H1 (cell line): ENCODE measurements around the gene DOHH. TPM values are rescaled to one million over a fixed set of nuclear protein-coding genes. Genes with fewer than 3 reads are reported as not detected.

ENCODE experiments used
- GTF2F1 ChIP-seq: IDR thresholded peaks from 2 replicates; pipeline ENCODE4 v1.6.1; 2012; ENCODE audit warnings: low read depth, low read length, improper control_type of control experiment, borderline replicate concordance
- JUN ChIP-seq: IDR thresholded peaks from 2 replicates; pipeline ENCODE4 v1.6.1; 2011; ENCODE audit warnings: low read depth, mild to moderate bottlenecking, improper control_type of control experiment, low read length
- POLR2A ChIP-seq, 2 experiments: IDR thresholded peaks; 1 replicate in 1 of 2; 2 replicates in 1 of 2; pipeline ENCODE4 v1.6.1; 2011; ENCODE audit warnings: low read depth in 2 of 2, low read length in 2 of 2, mild to moderate bottlenecking in 2 of 2; ENCODE audit errors: control extremely low read depth in 1 of 2
- RBBP5 ChIP-seq: IDR thresholded peaks from 2 replicates; pipeline ENCODE4 v1.7.1; 2012; ENCODE audit warnings: low read depth, mild to moderate bottlenecking, inconsistent platforms, low read length, moderate library complexity, borderline replicate concordance
- RNF2 ChIP-seq: fragments of 200-900, 300-1000 bp; sonication (generic); IDR thresholded peaks from 2 replicates; pipeline ENCODE4 v1.7.1; 2016; ENCODE audit warnings: borderline replicate concordance, low read depth, mild to moderate bottlenecking, antibody characterized with exemption, low read length; ENCODE audit not compliant: poor library complexity, severe bottlenecking; ENCODE audit errors: missing control alignments
- SIX5 ChIP-seq: IDR thresholded peaks from 2 replicates; pipeline ENCODE4 v1.6.1; 2011; ENCODE audit warnings: mild to moderate bottlenecking, low read depth, low read length
- ZNF274 ChIP-seq: IDR thresholded peaks from 2 replicates; pipeline ENCODE4 v1.7.0; 2012; ENCODE audit warnings: low read length, borderline replicate concordance; ENCODE audit errors: extremely low read depth
- polyA plus RNA-seq, 7 experiments: library from polyadenylated mRNA; depleted of rRNA in 3 of 7; stranded (reverse) in 5 of 7; unstranded in 2 of 7; fragments of >200 nt in 5 of 7; fragments of 200-250 nt in 2 of 7; gene quantifications; 1 replicate in 5 of 7; 2 replicates in 1 of 7; 4 replicates in 1 of 7; pipeline versions ENCODE4 v1.2.1 to v1.2.3, GENCODE V29; 2011 to 2013; ENCODE audit warnings: missing spikeins in 2 of 7, mixed read lengths in 2 of 7
- total RNA-seq: library from RNA; stranded (reverse); fragmentation: NEBNext Ultra II Directional; extraction: Animal tissue kit (Norgen Biotek cat#: 25700); gene quantifications from 2 replicates; pipeline ENCODE4 v1.2.1, GENCODE V29; 2021
- TF ChIP-seq, protein P1 (sequence below): fragments of 300-600 bp; sonication (generic); IDR thresholded peaks from 2 replicates; pipeline ENCODE4 v1.7.1; 2012; ENCODE audit warnings: low read length, moderate library complexity, mild to moderate bottlenecking, inconsistent platforms; ENCODE audit not compliant: insufficient replicate concordance
- TF ChIP-seq, protein P2 (sequence below): IDR thresholded peaks from 2 replicates; pipeline ENCODE4 v1.6.1; 2011; ENCODE audit warnings: low read length, improper control_type of control experiment

The DOHH gene
- total and polyA plus RNA-seq, 2 of the 8 experiments (the other 6 are each of a cell fraction or from before 2014, with no cell fraction given): 7.3 to 17.7 TPM

DNA sequence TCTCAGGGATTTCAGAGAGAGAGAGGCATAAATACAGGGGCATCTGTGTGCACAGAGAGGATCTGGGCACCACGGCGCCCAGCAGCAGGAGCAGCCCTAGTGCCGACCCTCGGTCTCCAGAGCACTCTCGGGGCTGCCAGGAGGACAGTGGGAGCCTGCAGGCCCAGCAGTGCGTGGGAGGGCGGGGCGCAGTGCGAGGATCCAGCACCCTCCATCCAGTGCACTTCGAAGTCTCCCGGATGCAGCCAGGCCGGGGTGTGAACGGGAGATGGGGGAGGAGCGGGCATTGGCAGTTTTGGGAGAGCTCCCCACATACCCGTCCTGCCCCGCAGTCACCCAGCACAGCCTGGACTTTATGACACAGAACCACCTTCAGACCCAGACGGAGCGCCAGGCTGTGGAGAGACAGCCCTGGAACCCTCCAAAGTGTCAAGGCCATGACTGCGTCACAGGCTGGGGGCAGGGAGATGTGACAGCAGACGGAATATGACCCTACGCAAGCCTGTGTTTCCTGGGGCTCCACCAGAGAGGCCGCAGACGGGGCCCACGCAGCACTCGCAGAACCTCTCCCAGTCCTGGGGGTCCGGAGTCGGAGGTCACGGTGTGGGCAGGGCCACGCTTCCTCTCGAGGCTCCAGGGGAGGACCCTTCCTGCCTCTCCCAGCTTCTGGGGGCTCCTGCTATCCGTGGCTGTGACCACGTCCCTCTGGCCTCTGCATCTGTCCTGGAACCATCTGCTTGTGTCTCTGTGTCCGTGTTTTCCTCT, 23.8 kb upstream of the DOHH start (continued):
- TF ChIP-seq, protein P1, sequence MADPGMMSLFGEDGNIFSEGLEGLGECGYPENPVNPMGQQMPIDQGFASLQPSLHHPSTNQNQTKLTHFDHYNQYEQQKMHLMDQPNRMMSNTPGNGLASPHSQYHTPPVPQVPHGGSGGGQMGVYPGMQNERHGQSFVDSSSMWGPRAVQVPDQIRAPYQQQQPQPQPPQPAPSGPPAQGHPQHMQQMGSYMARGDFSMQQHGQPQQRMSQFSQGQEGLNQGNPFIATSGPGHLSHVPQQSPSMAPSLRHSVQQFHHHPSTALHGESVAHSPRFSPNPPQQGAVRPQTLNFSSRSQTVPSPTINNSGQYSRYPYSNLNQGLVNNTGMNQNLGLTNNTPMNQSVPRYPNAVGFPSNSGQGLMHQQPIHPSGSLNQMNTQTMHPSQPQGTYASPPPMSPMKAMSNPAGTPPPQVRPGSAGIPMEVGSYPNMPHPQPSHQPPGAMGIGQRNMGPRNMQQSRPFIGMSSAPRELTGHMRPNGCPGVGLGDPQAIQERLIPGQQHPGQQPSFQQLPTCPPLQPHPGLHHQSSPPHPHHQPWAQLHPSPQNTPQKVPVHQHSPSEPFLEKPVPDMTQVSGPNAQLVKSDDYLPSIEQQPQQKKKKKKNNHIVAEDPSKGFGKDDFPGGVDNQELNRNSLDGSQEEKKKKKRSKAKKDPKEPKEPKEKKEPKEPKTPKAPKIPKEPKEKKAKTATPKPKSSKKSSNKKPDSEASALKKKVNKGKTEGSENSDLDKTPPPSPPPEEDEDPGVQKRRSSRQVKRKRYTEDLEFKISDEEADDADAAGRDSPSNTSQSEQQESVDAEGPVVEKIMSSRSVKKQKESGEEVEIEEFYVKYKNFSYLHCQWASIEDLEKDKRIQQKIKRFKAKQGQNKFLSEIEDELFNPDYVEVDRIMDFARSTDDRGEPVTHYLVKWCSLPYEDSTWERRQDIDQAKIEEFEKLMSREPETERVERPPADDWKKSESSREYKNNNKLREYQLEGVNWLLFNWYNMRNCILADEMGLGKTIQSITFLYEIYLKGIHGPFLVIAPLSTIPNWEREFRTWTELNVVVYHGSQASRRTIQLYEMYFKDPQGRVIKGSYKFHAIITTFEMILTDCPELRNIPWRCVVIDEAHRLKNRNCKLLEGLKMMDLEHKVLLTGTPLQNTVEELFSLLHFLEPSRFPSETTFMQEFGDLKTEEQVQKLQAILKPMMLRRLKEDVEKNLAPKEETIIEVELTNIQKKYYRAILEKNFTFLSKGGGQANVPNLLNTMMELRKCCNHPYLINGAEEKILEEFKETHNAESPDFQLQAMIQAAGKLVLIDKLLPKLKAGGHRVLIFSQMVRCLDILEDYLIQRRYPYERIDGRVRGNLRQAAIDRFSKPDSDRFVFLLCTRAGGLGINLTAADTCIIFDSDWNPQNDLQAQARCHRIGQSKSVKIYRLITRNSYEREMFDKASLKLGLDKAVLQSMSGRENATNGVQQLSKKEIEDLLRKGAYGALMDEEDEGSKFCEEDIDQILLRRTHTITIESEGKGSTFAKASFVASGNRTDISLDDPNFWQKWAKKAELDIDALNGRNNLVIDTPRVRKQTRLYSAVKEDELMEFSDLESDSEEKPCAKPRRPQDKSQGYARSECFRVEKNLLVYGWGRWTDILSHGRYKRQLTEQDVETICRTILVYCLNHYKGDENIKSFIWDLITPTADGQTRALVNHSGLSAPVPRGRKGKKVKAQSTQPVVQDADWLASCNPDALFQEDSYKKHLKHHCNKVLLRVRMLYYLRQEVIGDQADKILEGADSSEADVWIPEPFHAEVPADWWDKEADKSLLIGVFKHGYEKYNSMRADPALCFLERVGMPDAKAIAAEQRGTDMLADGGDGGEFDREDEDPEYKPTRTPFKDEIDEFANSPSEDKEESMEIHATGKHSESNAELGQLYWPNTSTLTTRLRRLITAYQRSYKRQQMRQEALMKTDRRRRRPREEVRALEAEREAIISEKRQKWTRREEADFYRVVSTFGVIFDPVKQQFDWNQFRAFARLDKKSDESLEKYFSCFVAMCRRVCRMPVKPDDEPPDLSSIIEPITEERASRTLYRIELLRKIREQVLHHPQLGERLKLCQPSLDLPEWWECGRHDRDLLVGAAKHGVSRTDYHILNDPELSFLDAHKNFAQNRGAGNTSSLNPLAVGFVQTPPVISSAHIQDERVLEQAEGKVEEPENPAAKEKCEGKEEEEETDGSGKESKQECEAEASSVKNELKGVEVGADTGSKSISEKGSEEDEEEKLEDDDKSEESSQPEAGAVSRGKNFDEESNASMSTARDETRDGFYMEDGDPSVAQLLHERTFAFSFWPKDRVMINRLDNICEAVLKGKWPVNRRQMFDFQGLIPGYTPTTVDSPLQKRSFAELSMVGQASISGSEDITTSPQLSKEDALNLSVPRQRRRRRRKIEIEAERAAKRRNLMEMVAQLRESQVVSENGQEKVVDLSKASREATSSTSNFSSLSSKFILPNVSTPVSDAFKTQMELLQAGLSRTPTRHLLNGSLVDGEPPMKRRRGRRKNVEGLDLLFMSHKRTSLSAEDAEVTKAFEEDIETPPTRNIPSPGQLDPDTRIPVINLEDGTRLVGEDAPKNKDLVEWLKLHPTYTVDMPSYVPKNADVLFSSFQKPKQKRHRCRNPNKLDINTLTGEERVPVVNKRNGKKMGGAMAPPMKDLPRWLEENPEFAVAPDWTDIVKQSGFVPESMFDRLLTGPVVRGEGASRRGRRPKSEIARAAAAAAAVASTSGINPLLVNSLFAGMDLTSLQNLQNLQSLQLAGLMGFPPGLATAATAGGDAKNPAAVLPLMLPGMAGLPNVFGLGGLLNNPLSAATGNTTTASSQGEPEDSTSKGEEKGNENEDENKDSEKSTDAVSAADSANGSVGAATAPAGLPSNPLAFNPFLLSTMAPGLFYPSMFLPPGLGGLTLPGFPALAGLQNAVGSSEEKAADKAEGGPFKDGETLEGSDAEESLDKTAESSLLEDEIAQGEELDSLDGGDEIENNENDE: no peak
- TF ChIP-seq JUN (no peak), ZNF274 (no peak), RBBP5 (no peak), RNF2 (no peak), GTF2F1 (no peak), POLR2A (IDR thresholded peaks at IDR 0.05; ENCODE audit: control extremely low read depth in 1 of 2, low read depth in 2 of 2, low read length in 2 of 2) (no peak), SIX5 (no peak)
- TF ChIP-seq, protein P2, sequence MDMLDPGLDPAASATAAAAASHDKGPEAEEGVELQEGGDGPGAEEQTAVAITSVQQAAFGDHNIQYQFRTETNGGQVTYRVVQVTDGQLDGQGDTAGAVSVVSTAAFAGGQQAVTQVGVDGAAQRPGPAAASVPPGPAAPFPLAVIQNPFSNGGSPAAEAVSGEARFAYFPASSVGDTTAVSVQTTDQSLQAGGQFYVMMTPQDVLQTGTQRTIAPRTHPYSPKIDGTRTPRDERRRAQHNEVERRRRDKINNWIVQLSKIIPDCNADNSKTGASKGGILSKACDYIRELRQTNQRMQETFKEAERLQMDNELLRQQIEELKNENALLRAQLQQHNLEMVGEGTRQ: no peak
